ENCODE data around the gene EFNA5. TPM values are rescaled to one million over a fixed set of nuclear protein-coding genes. Genes with fewer than 3 reads are reported as not detected.

Gene EFNA5
- total and polyA plus RNA-seq, 10 of the 15 experiments (the other 5 are each of a cell fraction or from before 2014, with no cell fraction given) = 0.19 to 12.6 (median 3.9) TPM

GRCh38 chr5:107460789-107461188 is 209.9 kb downstream of the EFNA5 start:
- H3K36me3 ChIP-seq (ENCODE audit: control insufficient read depth in 2 of 2, insufficient read depth in 2 of 2, low read length in 1 of 2) = no peaks in the 10 kb centered on the region
- H3K27me3 ChIP-seq (replicated peaks in 1 of 2; ENCODE audit: control insufficient read depth in 2 of 2, insufficient read depth in 2 of 2, low read length in 1 of 2) = no peaks in the 10 kb centered on the region
- ChIA-PET CTCF (interaction anchor here (0.7 to 1.6 kb wide), 4 partner anchors 18 to 112 kb away, joined by 3 to 5 read pairs (median 4); no protein-coding TSS in a partner anchor), POLR2A (interaction anchor here (0.7 to 1.9 kb wide), 4 partner anchors 9 to 66 kb away, joined by 3 to 7 read pairs (median 4); no protein-coding TSS in a partner anchor), RAD21 (ENCODE audit: unreplicated experiment) (interaction anchor here (0.5 to 2.7 kb wide), 7 partner anchors 9 to 110 kb away, joined by 3 to 13 read pairs (median 3); no protein-coding TSS in a partner anchor), SMC1A (ENCODE audit: uncharacterized antibody, unreplicated experiment) (interaction anchor here (0.6 to 3.2 kb wide), 20 partner anchors 8 to 204 kb away, joined by 3 to 14 read pairs (median 4); no protein-coding TSS in a partner anchor)
- peaks cover 5% of the 10 kb centered on the region; the same call in 1 of the 2 replicates for H3K4me1 ChIP-seq (ENCODE audit: control insufficient read depth, insufficient read depth, low read length)
- no peak for FAIRE-seq
- H3K27ac ChIP-seq (ENCODE audit: control insufficient read depth, insufficient read depth) = no peak overlapping the region
- H3K4me3 ChIP-seq = no peak overlapping the region
- DNase-seq (ENCODE audit: low read depth, low spot score) = no peak
- H2AFZ ChIP-seq (ENCODE audit: control insufficient read depth, low read depth, low read length) = no peak overlapping the region
- in situ Hi-C loops (cut with MboI) = no loop called here
- H3K9me3 ChIP-seq (replicated peaks; ENCODE audit: control insufficient read depth, insufficient read depth, low read length) = no peaks in the 10 kb centered on the region; the same call in 2 of the 3 replicates
- H3K4me2 ChIP-seq (ENCODE audit: control insufficient read depth, insufficient read depth) = no peak overlapping the region
- no peak overlapping the region for H3K9ac ChIP-seq (ENCODE audit: control insufficient read depth, insufficient read depth, low read length)
- 13% methylated on average over 2 of the region's 2 CpGs for WGBS (ENCODE audit: insufficient coverage, insufficient replicate concordance, low lambda C conversion rate, missing lambda C conversion rate)
- TF ChIP-seq E4F1 (IDR thresholded peaks at IDR 0.05; ENCODE audit: borderline replicate concordance, partially characterized antibody) = no peak
- no peak for TF ChIP-seq IRF4 (IDR thresholded peaks at IDR 0.05; ENCODE audit: low read depth, low read length)
- no peak for TF ChIP-seq RFX5 (IDR thresholded peaks at IDR 0.05; ENCODE audit: low read depth, low read length)
- TF ChIP-seq ZBTB33 (IDR thresholded peaks at IDR 0.05) = no peak
- TF ChIP-seq ZNF384 (IDR thresholded peaks at IDR 0.05; ENCODE audit: borderline replicate concordance, low read depth, low read length) = no peak
- no peak for TF ChIP-seq SIN3A (IDR thresholded peaks at IDR 0.05; ENCODE audit: low read depth, low read length)
- TF ChIP-seq RUNX3 (IDR thresholded peaks at IDR 0.05; ENCODE audit: low read length) = peak; percentile 24; the same call in 1 of the 2 replicates
- peaks cover 3% of the 10 kb centered on the region for H3K79me2 ChIP-seq (ENCODE audit: control insufficient read depth, insufficient read depth, low read length)
- intact Hi-C loops (cut with micrococcal nuclease; ENCODE audit: unreplicated experiment) = no loop called here
- no peak for ATAC-seq
- no TSS peak for BruUV-seq (replicated peaks)
- H4K20me1 ChIP-seq (ENCODE audit: control insufficient read depth, insufficient read depth) = no peaks in the 10 kb centered on the region
